Ishikawa (cell line): Measurements from ENCODE around the gene SUSD2.

Experiments used
- CEBPB ChIP-seq: IDR thresholded peaks from 2 replicates; pipeline ENCODE4 v1.6.1; 2012
- CREB1 ChIP-seq: IDR thresholded peaks from 2 replicates; pipeline ENCODE4 v1.6.1; 2012; ENCODE audit warnings: low read depth
- EGR1 ChIP-seq: IDR thresholded peaks from 2 replicates; pipeline ENCODE4 v1.6.1; 2012
- EP300 ChIP-seq: IDR thresholded peaks from 2 replicates; pipeline ENCODE4 v1.6.1; 2012; ENCODE audit warnings: borderline replicate concordance
- FOXM1 ChIP-seq: IDR thresholded peaks from 2 replicates; pipeline ENCODE4 v1.6.1; 2012; ENCODE audit warnings: low read depth, borderline replicate concordance
- MAX ChIP-seq: IDR thresholded peaks from 2 replicates; pipeline ENCODE4 v1.6.1; 2012
- NFIC ChIP-seq: IDR thresholded peaks from 2 replicates; pipeline ENCODE4 v1.6.1; 2012
- RAD21 ChIP-seq: IDR thresholded peaks from 2 replicates; pipeline ENCODE4 v1.6.1; 2012; ENCODE audit warnings: low read depth
- TAF1 ChIP-seq: IDR thresholded peaks from 2 replicates; pipeline ENCODE4 v1.6.1; 2012; ENCODE audit warnings: low read depth, mild to moderate bottlenecking
- TCF12 ChIP-seq: IDR thresholded peaks from 2 replicates; pipeline ENCODE4 v1.6.1; 2012; ENCODE audit warnings: low read depth
- TEAD4 ChIP-seq: IDR thresholded peaks from 2 replicates; pipeline ENCODE4 v1.6.1; 2012
- YY1 ChIP-seq: IDR thresholded peaks from 2 replicates; pipeline ENCODE4 v1.6.1; 2012; ENCODE audit warnings: low read depth
- ZBTB7A ChIP-seq: IDR thresholded peaks from 2 replicates; pipeline ENCODE4 v1.6.1; 2012; ENCODE audit warnings: low read depth
- TF ChIP-seq, protein P1 (sequence below): IDR thresholded peaks from 2 replicates; pipeline ENCODE4 v1.6.1; 2012; ENCODE audit warnings: low read depth, mild to moderate bottlenecking
- TF ChIP-seq, protein P2 (sequence below): IDR thresholded peaks from 2 replicates; pipeline ENCODE4 v1.6.1; 2012

Gene SUSD2

GRCh38 chr22:24156913-24157821, 24.1 kb upstream of the SUSD2 start:
- TF ChIP-seq ZBTB7A: peak; percentile 38; the same call in 1 of the 2 replicates
- TF ChIP-seq TEAD4: no peak
- TF ChIP-seq RAD21: peak; percentile 24; the same call in 1 of the 2 replicates
- no peak for TF ChIP-seq MAX
- peak; percentile 53; the same call in 1 of the 2 replicates for TF ChIP-seq TCF12
- peak; percentile 72 for TF ChIP-seq EGR1

DNA sequence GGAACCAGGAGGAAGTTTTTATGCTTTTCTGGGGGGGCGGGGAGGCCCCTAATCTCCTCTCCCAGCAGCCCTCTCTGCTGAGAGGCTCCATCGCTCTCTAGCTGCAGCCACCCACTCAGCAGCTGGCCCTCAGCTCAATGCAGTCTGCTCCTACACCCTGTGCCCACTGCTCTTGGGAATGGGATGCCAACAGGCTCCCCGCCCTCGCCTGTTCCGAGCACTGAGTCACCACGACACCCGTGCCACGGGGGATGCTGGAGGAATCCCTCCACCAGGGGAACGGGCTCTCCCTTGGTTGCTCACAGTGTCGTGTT, 23.5 kb upstream of the SUSD2 start:
- TF ChIP-seq MAX: no peak

- TF ChIP-seq CREB1: no peak
- no peak for TF ChIP-seq RAD21
- no peak for TF ChIP-seq FOXM1
- TF ChIP-seq TCF12: no peak
- no peak for TF ChIP-seq EP300
Observed at GRCh38 chr22:24159650-24160049, 21.6 kb upstream of the SUSD2 start.

DNA sequence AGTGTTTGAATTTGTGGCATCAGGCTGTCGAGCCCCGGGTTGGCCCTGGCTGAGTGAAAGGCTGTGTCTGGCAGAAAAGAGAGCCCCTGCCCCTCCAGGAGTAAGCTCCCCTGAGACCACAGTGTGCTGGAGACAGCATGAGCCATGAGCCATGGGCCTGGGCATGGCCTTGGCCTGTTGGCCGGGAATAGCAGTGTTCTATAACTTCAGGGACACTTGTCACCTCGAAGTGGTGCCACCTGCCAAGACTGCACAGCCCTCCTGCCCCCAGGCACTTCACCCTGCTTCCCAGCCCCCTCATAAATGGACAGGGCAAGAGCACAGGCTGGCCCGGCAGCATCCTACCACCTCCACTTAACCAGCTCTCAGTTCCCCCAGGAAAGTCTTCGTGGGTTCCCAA, 20.7 kb upstream of the SUSD2 start:
- TF ChIP-seq FOXM1: no peak

- TF ChIP-seq NFIC (no peak), CEBPB (no peak), TAF1 (no peak), FOXM1 (no peak), CREB1 (no peak), TEAD4 (no peak), MAX (no peak), EP300 (no peak), TCF12 (no peak), EGR1 (no peak), ZBTB7A (no peak), YY1 (no peak), RAD21 (no peak)
- TF ChIP-seq, protein P1, sequence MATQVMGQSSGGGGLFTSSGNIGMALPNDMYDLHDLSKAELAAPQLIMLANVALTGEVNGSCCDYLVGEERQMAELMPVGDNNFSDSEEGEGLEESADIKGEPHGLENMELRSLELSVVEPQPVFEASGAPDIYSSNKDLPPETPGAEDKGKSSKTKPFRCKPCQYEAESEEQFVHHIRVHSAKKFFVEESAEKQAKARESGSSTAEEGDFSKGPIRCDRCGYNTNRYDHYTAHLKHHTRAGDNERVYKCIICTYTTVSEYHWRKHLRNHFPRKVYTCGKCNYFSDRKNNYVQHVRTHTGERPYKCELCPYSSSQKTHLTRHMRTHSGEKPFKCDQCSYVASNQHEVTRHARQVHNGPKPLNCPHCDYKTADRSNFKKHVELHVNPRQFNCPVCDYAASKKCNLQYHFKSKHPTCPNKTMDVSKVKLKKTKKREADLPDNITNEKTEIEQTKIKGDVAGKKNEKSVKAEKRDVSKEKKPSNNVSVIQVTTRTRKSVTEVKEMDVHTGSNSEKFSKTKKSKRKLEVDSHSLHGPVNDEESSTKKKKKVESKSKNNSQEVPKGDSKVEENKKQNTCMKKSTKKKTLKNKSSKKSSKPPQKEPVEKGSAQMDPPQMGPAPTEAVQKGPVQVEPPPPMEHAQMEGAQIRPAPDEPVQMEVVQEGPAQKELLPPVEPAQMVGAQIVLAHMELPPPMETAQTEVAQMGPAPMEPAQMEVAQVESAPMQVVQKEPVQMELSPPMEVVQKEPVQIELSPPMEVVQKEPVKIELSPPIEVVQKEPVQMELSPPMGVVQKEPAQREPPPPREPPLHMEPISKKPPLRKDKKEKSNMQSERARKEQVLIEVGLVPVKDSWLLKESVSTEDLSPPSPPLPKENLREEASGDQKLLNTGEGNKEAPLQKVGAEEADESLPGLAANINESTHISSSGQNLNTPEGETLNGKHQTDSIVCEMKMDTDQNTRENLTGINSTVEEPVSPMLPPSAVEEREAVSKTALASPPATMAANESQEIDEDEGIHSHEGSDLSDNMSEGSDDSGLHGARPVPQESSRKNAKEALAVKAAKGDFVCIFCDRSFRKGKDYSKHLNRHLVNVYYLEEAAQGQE: no peak
- TF ChIP-seq, protein P2, sequence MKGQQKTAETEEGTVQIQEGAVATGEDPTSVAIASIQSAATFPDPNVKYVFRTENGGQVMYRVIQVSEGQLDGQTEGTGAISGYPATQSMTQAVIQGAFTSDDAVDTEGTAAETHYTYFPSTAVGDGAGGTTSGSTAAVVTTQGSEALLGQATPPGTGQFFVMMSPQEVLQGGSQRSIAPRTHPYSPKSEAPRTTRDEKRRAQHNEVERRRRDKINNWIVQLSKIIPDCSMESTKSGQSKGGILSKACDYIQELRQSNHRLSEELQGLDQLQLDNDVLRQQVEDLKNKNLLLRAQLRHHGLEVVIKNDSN: no peak
Observed at GRCh38 chr22:24161485-24161884, 19.8 kb upstream of the SUSD2 start.

DNA sequence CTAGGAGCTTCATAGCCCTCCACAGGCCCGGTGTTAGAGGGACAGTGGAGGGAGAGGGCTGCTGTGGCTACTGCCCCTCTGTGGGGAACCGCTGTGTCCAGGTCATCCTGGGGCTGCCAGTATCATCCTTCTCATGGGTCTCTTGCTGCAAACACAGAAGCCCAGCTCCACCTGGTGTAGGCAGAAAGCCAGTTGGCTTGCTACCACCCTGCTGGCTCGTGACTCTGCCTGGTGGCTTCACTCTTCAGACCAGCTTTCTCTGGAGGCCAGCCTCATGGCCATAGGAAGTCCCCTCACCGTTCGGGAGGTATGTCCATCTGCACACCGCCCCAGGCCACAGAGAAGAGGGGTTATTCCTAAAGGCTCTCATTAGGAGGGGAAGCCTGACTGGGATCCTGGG, 19.4 kb upstream of the SUSD2 start:
- no peak for TF ChIP-seq EP300
- TF ChIP-seq MAX: no peak
- TF ChIP-seq TCF12: no peak
- TF ChIP-seq RAD21: no peak
- TF ChIP-seq TEAD4: no peak
- TF ChIP-seq ZBTB7A: no peak
- TF ChIP-seq EGR1: no peak

- TF ChIP-seq NFIC (no peak), RAD21 (no peak)
Observed at GRCh38 chr22:24162436-24162835, 18.9 kb upstream of the SUSD2 start.

GRCh38 chr22:24164243-24164642, 17.0 kb upstream of the SUSD2 start:
- TF ChIP-seq NFIC (no peak), EGR1 (no peak), TCF12 (no peak), FOXM1 (no peak), CREB1 (no peak), TAF1 (no peak), EP300 (no peak)

GRCh38 chr22:24164940-24165339, 16.3 kb upstream of the SUSD2 start:
- TF ChIP-seq, protein P1: no peak
- no peak for TF ChIP-seq EGR1
- TF ChIP-seq MAX: no peak
- TF ChIP-seq FOXM1: no peak
- TF ChIP-seq ZBTB7A: no peak
- TF ChIP-seq EP300: no peak
- TF ChIP-seq CEBPB: no peak
- TF ChIP-seq TEAD4: no peak
- no peak for TF ChIP-seq NFIC
- TF ChIP-seq CREB1: no peak
- TF ChIP-seq TCF12: no peak
- TF ChIP-seq RAD21: no peak
- TF ChIP-seq, protein P2: no peak
- TF ChIP-seq YY1: no peak
- TF ChIP-seq TAF1: no peak
